GM11168 (cell line): ENCODE measurements around the gene RAET1E.
"Not testable (repeated sequence)": the region's sequence is repeated elsewhere in the genome, so short reads cannot be mapped to it uniquely, and the experiment has no call there.

Experiments used
- in situ Hi-C: fragments of 300-500 bp; cut with MboI; formaldehyde crosslinking; loops from one replicate; pipeline ENCODE4 v1.12.0; 2022; ENCODE audit warnings: low sequenced_read_pairs; ENCODE audit not compliant: unreplicated experiment

RAET1E gene

DNA sequence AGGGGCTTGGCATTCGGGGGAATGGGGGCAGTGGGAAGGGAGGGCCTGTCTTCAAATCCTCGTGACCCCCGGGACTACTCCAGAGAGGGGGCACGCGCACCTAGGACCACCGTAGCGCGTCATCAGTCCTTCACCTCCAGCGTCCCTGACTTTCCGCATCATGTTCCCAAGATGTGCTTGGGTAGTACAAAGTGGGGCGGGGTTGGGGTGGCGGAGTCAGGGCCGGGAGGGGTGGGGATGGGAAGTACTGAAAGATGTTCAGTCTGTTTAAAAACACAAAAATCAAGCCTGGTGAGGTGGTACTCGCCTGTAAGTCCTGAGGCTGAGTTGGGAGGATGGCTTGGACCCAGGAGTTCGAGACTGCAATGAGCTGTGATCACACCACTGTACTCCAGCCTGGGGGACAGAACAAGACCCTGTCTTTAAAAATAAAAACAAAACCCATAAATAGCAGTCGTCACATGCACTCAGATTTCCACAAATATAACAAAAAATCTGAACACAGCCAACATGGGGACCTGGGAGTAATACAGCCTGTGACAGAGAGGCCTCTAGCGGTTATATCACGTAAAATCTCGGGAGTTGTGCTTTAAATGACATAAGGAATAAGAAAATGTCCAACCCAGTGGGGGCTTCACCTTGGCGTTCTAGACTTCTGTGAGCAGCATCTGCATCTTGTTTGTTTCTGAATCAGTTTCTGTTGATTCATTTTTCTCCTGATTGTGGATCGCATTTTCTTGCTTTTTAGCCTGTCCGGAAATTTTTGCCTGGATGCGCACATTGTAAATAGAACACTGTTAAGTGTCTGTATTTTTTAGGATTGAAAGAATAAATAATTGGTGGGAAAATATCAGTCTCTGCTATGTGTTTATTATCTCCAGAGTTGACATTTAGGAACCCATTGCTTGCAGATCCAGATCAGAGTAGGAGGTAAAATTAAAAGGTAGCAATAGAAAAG lies 33.1 kb downstream of the RAET1E start:
- in situ Hi-C loops: no loop called here

DNA sequence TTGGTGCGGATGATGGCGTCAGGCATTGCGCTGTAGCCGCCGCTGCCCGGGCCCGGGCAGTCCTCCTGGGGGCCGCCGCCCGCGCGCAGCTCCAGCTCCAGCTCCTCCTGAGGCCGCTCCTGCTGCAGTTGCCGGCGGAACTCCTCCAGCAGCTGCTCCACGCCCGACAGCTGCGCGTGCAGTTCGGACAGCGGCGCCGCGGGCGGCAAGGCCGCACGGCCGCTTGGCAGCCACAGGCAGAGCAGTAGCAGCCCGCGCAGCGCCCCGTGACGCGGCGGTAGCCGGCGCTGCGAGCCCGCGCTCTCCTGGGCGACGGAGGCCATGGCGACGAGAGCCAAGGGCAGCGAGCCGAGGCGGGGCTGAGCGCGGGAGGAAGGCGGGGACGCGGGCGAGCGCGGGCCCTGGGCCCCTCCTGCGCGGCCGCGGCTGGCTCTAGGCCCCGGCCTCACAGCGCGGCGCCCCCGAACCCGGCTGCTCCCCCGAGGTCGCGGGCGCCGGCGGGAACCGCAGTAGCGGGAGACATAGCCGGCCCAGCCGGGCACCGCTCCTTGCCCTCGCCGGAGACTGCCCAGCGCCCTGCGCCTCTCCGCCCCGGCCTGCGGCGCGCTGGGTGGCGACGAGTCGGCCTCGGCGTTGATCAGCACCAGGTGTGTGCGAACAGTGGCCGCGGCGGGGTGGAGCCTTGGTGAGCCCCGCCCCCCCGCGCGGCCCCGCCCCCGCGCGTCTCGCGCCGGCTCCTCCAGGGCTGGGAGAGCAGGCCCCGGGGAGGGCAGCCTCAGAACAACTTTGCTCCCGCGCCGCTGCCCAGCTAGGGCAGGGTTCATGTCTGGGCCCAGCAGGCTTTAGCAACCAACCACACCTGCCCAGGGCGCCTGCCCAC lies 34.0 kb downstream of the RAET1E start, which contains the start of gene LRP11:
TSS of gene LRP11 (minus strand) at position 662 of the 880 bp plus-strand sequence. CDS start at position 323, 339 bp downstream.
- in situ Hi-C loops: no loop called here

DNA sequence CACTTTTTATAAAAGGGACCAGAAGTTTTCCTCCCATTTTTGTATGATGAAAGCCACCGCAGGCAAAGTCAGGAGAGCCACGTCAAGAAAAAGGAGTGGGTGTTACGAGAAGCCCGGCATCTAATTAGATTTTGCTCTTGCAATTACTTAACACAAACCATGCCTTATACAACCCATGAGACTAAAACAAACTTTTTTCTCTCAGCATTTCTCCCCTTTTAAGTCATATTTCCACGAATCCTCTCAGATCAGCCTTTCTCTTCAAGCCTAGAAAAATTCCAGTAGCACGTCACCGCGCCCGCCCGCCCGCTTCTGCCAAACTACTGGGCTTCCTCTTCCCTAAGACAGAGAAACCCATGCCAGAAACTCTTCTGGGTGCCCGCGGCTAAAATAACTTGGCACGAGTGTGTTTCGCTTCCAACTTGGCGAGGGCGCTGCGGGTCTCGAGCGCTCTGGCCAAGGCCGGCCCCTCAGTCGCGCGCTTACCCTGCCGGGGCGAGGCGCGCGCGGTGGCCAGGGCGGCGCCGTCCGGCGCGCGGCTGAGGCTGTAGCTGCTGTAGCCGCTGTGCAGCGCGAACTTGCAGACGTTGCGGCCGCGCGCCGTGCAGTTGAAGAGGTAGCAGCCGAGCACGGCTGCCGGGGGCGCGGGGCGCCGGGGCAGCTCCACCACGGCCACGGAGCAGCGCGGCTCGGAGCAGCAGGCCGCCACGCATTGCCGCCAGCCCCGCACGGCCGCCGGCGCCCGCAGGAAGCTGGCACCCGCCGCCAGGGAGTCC lies 34.8 kb downstream of the RAET1E start:
- in situ Hi-C loops: no loop called here

DNA sequence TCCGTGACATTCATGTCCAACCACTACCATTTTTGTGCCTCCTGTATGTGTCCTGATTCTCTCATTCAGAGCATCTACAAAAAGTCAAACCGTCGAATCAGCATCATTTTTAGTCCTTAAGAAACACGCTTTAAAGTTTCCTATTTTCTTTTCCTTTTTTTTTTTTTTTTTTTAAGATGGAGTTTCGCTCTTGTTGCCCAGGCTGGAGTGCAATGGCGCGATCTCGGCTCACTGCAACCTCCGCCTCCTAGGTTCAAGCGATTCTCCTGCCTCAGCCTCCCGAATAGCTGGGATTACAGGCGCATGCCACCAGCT lies 35.5 kb downstream of the RAET1E start:
- in situ Hi-C loops: not testable (repeated sequence)

DNA sequence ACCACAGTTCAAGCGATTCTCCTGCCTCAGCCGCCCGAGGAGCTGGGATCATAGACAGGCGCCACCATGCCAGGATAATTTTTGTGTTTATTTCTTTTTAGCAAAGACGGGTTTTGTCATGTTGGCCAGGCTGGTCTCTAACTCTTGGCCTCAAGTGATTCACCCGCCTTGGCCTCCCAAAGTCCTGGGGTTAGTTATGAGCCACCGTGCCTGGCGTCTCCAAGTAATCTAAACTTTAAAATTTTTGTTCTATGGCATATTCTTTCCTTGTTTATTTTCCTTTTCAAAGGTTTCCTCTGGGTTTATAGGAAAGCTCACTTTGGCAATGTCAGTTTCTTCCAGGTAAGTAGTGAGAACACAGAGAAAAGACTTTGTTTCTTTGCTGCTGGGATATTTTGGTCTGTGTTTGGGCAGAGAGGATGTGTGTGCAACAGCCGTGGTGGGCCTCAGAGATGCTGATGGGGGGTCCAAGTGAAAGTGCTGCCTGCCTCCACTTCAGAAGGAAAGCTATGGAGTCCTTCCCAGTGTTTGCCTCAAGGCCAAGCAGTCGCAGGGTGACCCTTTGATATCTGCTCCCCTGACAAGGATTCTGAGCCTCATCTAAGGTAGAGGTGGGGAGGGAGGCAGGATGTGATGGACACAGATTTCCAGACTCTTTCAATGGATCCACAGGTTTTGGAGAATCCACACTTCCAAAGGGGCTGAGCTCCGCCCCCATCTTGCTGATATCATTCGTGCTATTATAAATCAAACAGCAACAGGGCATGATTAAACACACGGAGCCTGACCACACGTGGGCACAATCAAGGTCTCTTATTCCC lies 36.1 kb downstream of the RAET1E start:
- in situ Hi-C loops: no loop called here

DNA sequence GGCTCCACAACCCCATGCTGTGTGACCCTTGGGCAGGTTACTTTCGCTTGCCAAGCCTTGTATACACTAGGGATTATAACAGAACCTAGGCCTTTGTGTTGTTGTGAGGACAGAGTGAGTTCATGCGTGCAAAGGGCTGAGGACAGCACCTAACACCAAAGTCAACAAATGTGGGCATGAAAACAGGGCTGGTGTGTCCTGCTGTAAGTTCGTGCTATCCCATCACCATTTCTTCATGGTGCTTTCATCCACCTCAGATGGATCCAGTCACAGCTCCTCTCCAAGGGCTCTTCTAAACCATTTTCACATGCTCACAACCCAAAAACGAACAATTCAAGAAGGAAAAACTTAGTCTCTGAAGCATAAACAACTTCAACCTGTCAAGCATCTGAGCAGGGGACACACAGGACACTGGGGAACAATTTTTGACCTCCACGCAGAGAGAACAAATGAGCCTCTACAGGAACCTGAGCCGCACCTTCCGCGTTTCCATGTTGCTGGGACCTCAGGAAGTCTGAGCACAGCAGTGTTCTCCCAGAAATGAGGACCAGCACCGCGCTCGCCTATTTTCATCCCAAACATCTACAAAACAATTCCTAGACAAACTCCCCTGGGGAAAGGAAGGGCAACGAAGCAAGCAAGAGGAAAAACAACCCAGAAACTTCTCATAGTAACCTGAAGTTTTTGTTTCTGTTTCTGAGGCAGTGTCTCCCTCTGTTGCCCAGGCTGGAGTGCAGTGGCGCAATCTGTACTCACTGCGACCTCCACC lies 36.9 kb downstream of the RAET1E start:
- in situ Hi-C loops: no loop called here

DNA sequence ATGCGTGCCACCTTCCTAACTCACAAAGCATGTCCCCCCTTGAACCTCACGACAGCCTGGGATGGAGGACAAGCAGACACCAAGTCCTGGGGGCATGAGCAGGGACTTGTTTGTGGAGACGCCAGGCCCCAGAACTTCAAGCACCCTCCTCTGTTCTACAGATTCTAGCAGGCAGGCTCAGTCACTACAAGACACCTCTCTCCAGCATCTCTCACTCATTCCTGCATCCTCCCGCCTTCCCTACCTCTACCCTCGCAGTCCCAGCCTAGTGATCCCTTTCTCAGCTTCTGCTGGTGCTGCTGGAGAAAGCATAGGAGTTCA lies 37.4 kb downstream of the RAET1E start:
- in situ Hi-C loops: no loop called here

DNA sequence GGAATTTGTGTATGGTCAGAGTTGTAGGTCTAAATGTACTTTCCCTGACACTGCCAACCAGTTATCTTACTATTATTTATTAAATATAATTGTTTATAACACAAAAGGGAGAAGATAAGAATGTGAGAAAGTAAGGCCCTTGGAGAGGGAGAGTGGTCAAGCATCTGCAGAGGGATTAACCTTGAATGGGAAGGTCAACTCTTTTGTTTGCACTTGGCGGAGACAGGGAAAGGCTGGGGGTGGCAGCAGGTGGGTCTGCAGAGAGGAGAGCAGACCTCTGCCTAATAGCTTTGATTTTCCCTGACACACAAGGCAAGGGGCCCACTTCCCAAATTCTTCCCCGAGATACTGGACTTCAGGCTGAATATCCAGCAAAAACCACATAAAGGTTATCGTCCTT lies 38.0 kb downstream of the RAET1E start:
- in situ Hi-C loops: no loop called here

DNA sequence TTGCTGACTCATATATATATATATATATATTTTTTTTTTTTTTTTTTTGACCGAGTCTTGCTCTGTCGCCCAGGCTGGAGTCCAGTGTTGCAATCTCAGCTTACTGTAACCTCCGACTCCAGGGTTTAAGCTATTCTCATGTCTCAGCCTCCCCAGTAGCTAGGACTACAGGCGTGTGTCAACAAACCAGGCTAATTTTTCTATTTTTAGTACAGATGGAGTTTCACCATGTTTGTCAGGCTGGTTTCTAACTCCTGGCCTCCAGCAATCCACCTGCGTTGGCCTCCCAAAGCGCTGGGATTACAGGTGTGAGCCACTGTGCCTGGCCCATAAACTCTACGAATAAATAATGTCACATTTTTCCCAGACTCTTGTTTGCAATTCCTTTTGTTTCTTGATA lies 38.5 kb downstream of the RAET1E start:
- in situ Hi-C loops: no loop called here

DNA sequence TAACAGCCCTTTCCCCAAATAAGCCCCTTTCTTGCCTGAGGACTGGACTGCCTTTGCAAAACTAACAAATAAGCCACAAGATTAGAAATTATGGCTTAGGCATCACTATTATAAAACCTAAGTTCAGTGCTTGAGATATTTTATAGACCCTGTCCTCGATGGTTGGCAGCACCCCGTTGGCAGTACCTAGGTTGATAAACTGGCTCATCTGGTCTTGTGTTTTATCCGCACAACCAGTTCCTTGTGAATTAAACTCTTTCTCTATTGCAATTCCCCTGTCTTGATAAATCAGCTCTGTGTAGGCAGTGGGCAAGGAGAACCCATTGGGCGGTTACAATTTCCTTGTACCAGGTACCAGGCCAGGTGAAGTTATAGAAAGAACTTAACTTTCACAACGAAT lies 40.4 kb downstream of the RAET1E start:
- in situ Hi-C loops: no loop called here

DNA sequence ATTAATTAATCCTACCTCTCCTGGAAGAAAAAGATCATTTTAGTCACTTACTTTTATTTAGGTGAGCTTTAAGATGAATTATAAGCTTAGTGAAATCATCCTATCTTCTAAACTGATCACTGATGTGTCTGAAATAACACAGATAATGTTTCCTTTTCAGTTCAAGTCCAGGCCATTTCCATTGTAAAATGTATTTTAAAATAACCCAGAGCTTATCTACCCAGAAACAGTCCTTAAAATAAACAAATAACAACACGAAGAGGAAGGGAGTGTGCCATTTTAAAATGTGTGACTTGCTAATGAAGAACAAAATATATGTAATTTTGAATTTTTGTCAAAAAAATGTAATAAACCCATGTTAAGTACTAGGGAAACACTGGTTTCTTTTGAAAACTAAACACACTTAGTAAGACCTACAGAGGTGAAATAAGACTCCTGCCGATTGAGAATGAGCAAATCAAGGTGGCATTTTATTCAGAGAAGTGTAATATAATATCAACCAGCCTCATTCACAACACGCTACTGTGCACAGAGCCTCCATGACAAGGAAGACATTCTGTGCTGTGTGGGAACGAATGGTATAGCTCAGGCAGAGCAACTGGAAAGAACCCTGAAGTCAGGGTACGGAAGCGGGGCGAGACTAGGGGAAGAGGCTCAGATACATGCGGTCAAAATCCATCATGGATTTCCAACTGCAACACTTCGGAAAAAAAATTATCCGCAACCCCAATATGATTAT lies 41.5 kb downstream of the RAET1E start:
- in situ Hi-C loops: no loop called here

DNA sequence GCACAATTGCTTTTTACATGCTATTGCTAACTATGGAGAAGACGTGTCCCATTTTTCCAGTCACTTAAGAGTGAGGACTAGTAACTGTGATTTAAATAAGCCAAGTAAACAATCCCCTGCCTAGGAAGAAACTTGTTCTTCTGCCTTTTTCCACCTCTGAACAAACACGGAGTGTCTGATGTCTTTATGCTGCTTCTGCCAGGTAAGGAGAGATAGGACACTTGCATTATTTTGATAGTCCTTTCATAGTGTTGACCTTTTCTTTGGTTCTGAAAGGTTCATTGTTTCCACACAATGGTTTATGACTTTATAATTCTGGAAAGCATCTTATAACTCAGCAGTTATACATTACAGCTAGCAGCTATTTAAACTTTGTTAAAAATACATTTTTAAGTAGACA lies 42.2 kb downstream of the RAET1E start:
- in situ Hi-C loops: no loop called here

DNA sequence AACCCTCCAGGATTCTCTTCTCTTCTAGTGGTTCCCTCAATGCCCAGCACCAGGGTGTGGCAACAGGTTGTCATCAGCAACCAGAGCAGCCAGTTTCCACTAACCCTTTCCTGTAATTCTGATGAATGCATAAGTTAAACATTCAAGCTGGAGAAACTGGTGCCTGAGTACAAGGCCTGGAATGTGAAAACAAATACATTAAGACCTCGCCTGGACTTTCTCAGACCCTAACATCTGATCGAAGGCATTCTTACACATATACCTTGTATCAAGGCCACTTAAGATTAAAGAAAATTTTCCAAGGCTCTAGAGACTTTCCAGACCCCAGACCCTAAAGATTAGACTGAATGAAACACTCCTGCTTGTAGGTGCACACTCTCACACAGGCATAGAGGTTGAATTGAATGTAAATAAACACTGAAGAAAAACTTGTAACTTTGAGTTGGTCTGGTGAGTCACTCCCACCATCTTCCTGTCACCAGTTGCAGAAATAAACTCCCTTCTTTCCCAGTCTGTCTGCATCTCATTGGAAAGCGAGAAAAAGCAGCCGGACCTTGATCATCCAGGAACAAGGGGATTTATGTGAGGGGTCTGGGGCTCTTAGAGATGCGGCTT lies 42.8 kb downstream of the RAET1E start:
- in situ Hi-C loops: no loop called here

DNA sequence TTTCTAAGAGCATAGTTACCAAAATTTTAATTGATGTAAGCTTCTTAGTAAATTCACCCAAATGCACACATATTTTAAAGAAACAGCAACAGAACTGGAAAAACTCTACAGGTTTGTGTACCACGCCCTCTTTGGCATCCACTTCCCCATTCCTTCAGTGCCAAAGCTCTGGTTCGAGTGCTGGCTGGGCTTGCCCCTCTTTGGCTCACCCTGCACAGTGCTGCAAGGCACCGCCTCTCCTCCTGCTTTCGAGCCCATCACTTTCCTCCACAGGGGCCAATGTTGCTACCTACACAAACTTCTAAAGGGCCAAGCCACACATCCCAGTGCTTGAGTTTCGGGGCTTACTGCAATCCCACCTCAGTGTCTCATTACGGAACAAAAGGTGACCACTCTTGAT lies 43.4 kb downstream of the RAET1E start:
- in situ Hi-C loops: no loop called here

DNA sequence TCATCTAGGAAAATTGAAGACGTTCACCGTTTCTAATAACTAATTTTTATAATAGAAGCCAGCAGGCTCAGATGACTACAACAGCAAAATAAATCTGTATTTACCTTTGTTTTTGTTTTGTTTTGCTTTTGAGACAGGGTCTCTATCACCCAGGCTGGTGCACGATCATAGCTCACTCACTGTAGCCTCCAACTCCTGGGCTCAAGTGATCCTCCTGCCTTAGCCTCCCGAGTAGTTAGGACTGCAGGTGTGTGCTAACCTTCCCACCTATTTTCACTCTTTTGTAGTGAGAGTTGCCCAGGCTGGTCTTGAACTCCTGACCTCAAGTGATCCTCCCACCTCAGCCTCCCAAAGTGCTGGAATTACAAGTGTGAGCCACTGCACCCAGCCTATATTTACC lies 43.9 kb downstream of the RAET1E start:
- in situ Hi-C loops: not testable (repeated sequence)

DNA sequence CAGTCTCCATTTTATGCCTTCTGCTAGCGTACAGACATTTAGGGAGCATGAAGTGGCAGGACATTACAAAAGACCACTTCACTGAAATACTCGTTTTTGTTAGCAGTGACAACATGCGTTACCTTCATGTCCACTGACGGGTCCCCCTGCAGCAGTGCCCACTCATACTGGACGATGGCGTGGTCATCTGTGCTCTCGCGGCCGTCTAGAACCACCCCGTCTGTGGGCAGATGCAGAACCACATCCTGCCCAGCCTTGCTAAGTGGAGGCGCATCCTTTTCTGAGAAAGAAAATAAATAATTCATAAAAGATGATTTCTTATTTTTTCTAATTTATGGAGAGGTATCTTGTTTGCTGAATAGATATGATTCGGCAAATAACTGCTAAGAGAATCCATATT lies 45.0 kb downstream of the RAET1E start:
- in situ Hi-C loops: no loop called here

DNA sequence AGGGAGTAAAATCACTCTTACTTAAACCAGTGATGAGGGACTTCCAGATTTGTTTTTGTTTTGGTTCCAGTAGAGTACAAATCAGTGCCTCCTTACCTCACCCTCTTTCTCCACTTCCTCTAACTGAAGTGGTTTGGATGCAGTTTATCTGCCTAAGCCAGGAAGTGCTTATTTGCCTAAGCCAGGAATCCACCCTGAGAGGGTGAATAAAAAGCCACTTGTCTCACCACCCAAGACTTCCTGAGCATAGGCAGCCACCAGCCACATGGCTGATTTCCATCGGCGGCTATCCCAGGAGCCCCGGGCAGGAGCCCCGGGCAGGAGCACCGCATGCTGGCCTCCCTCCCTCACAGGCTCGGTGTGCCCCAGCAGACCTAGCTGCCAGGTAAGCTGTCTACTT lies 45.7 kb downstream of the RAET1E start:
- in situ Hi-C loops: no loop called here
